Caco-2 (cell line): Measurements from ENCODE around the gene KCNIP1. TPM values are rescaled to one million over a fixed set of nuclear protein-coding genes. Genes with fewer than 3 reads are reported as not detected.

Experiments
- BruUV-seq: library from RNA; stranded (reverse); fragments of 400-500 nt; replicated peaks from 2 replicates; lab custom pipeline; 2021; lab: Mats Ljungman, UMichigan
- CTCF ChIA-PET: fragments of 300-600 bp; sonication (Branson Sonifier 250); formaldehyde crosslinking; loops from one replicate; lab custom pipeline; 2022; ENCODE audit warnings: antibody characterized with exemption; lab: Charles Lee
- POLR2A ChIA-PET: fragments of 300-600 bp; sonication (Branson Sonifier 250); formaldehyde crosslinking; loops from one replicate; lab custom pipeline; 2022; ENCODE audit warnings: antibody characterized with exemption; lab: Charles Lee
- DNase-seq, 2 experiments: peaks; one replicate each; pipeline versions ENCODE4 v3.0.0 to v3.0.0-alpha.2; 2020 to 2022
- H3K27me3 ChIP-seq: replicated peaks from 2 replicates; pipeline ENCODE4 v1.6.0; 2011; ENCODE audit warnings: low read length; ENCODE audit not compliant: control insufficient read depth, insufficient read depth
- H3K36me3 ChIP-seq: 2 replicates; pipeline ENCODE4 v1.5.1; 2011; ENCODE audit warnings: low read length; ENCODE audit not compliant: control insufficient read depth, insufficient read depth
- H3K4me1 ChIP-seq: fragments of 250-450 bp; sonication (Bioruptor Pico); 2 replicates; pipeline ENCODE4 v1.5.1; 2020; ENCODE audit warnings: mild to moderate bottlenecking
- H3K4me3 ChIP-seq: 2 replicates; pipeline ENCODE4 v1.5.1; 2011; ENCODE audit warnings: low read depth, mild to moderate bottlenecking, control low read depth, low read length
- H3K9me3 ChIP-seq: fragments of 250-450 bp; sonication (Bioruptor Pico); 2 replicates; pipeline ENCODE4 v1.5.1; 2020; ENCODE audit warnings: mild to moderate bottlenecking, moderate library complexity
- H3K27ac Mint-ChIP-seq: one replicate; pipeline ENCODE4 v1.8.0; 2022; ENCODE audit warnings: mixed read lengths; ENCODE audit not compliant: unreplicated experiment
- H3K27me3 Mint-ChIP-seq: one replicate; pipeline ENCODE4 v1.8.0; 2022; ENCODE audit warnings: mixed read lengths; ENCODE audit not compliant: insufficient read depth, unreplicated experiment
- H3K36me3 Mint-ChIP-seq: one replicate; pipeline ENCODE4 v1.8.0; 2022; ENCODE audit warnings: mild to moderate bottlenecking, mixed read lengths; ENCODE audit not compliant: insufficient read depth, unreplicated experiment
- H3K4me1 Mint-ChIP-seq: one replicate; pipeline ENCODE4 v1.8.0; 2022; ENCODE audit warnings: low read depth, mixed read lengths; ENCODE audit not compliant: unreplicated experiment
- H3K4me3 Mint-ChIP-seq: one replicate; pipeline ENCODE4 v1.8.0; 2022; ENCODE audit warnings: mild to moderate bottlenecking, moderate library complexity, mixed read lengths; ENCODE audit not compliant: unreplicated experiment
- H3K9me3 Mint-ChIP-seq: one replicate; pipeline ENCODE4 v1.8.0; 2022; ENCODE audit warnings: mixed read lengths; ENCODE audit not compliant: unreplicated experiment
- intact Hi-C: fragments of 100-400 bp; cut with micrococcal nuclease; formaldehyde crosslinking; loops from one replicate; pipeline ENCODE4 v1.10.0; 2022; ENCODE audit not compliant: unreplicated experiment
- total RNA-seq: library from RNA; stranded (reverse); gene quantifications from 2 replicates; pipeline ENCODE4 v1.2.3, GENCODE V29; 2022
- TF ChIP-seq, protein P1 (sequence below), 2 experiments: fragments of 200-600 bp in 1 of 2; IDR thresholded peaks; 1 replicate in 1 of 2; 2 replicates in 1 of 2; pipeline versions ENCODE4 v1.5.1 to v1.8.0; 2011 to 2022; ENCODE audit warnings: antibody characterized with exemption in 1 of 2, control low read depth in 1 of 2, inconsistent platforms in 1 of 2, low read depth in 1 of 2, low read length in 1 of 2, mild to moderate bottlenecking in 1 of 2, moderate library complexity in 1 of 2; ENCODE audit not compliant: insufficient read depth in 1 of 2, severe bottlenecking in 1 of 2, unreplicated experiment in 1 of 2

Gene KCNIP1
- total RNA-seq, 1 experiment from 2014 or later: not detected

DNA sequence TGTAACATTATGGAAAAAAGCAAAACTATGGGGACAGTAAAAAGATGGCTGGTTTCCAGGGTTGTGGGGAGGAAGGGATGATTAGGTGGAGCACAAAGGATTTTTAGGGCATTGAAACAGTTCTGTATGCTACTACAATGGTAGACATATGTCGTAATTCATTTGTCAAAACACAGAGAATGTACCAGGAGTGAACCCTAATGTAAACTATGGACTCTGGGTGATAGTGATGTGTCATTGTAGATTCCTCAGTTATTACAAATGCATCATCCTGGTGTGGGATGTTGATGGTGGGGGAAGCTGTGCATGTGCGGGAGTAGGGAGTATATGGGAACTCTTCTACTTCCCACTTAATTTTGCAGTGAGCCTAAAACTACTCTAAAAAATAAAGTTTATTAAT, 144.7 kb downstream of the KCNIP1 start:
- ChIA-PET POLR2A (no interaction called here), CTCF (no interaction called here)
- intact Hi-C loops: no loop called here
- H3K4me1 Mint-ChIP-seq: no peaks in the 10 kb centered on the region
- TF ChIP-seq, protein P1, sequence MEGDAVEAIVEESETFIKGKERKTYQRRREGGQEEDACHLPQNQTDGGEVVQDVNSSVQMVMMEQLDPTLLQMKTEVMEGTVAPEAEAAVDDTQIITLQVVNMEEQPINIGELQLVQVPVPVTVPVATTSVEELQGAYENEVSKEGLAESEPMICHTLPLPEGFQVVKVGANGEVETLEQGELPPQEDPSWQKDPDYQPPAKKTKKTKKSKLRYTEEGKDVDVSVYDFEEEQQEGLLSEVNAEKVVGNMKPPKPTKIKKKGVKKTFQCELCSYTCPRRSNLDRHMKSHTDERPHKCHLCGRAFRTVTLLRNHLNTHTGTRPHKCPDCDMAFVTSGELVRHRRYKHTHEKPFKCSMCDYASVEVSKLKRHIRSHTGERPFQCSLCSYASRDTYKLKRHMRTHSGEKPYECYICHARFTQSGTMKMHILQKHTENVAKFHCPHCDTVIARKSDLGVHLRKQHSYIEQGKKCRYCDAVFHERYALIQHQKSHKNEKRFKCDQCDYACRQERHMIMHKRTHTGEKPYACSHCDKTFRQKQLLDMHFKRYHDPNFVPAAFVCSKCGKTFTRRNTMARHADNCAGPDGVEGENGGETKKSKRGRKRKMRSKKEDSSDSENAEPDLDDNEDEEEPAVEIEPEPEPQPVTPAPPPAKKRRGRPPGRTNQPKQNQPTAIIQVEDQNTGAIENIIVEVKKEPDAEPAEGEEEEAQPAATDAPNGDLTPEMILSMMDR (IDR thresholded peaks at IDR 0.05; ENCODE audit: insufficient read depth in 1 of 2, low read depth in 1 of 2, low read length in 1 of 2, severe bottlenecking in 1 of 2, unreplicated experiment in 1 of 2): no peak
- no peaks in the 10 kb centered on the region for H3K36me3 Mint-ChIP-seq
- Histone ChIP-seq H3K27me3 (no peaks in the 10 kb centered on the region), H3K9me3 (no peaks in the 10 kb centered on the region), H3K4me3 (no peak overlapping the region), H3K4me1 (no peaks in the 10 kb centered on the region), H3K36me3 (no peaks in the 10 kb centered on the region)
- H3K4me3 Mint-ChIP-seq: no peak overlapping the region
- H3K27me3 Mint-ChIP-seq: peaks cover 23% of the 10 kb centered on the region
- BruUV-seq: no TSS peak
- DNase-seq: no peak
- H3K9me3 Mint-ChIP-seq: no peaks in the 10 kb centered on the region
- no peak overlapping the region for H3K27ac Mint-ChIP-seq

DNA sequence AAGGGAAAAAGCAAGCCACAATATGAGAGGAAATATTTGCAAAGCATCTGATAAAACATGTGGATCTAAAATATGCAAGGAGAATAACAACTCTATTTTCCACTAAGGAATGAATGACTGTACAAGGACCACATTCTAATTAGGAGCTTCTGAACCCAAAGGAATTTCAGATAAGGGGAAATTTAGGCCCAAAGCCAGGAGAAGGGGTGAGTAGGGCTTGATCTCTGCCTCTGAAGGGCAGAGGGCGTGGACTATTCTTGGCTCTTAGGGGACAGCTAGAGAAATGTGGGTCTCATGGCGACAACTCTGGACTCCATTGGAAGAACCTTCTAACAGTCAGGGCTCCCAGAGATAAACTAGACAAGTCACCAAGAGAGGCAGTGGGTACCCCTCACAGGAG, 147.0 kb downstream of the KCNIP1 start:
- no peak overlapping the region for H3K4me3 Mint-ChIP-seq
- ChIA-PET CTCF (no interaction called here), POLR2A (no interaction called here)
- intact Hi-C loops: no loop called here
- Histone ChIP-seq H3K9me3 (no peaks in the 10 kb centered on the region), H3K4me1 (no peaks in the 10 kb centered on the region), H3K27me3 (no peaks in the 10 kb centered on the region), H3K4me3 (no peak overlapping the region), H3K36me3 (no peaks in the 10 kb centered on the region)
- BruUV-seq: no TSS peak
- H3K36me3 Mint-ChIP-seq: no peaks in the 10 kb centered on the region
- H3K27me3 Mint-ChIP-seq: peaks cover 22% of the 10 kb centered on the region
- TF ChIP-seq, protein P1 (IDR thresholded peaks at IDR 0.05; ENCODE audit: insufficient read depth in 1 of 2, low read depth in 1 of 2, low read length in 1 of 2, severe bottlenecking in 1 of 2, unreplicated experiment in 1 of 2): no peak
- no peaks in the 10 kb centered on the region for H3K4me1 Mint-ChIP-seq
- no peaks in the 10 kb centered on the region for H3K9me3 Mint-ChIP-seq
- DNase-seq: no peak
- no peak overlapping the region for H3K27ac Mint-ChIP-seq

GRCh38 chr5:170651604-170652277, 147.9 kb downstream of the KCNIP1 start:
- no peaks in the 10 kb centered on the region for H3K9me3 ChIP-seq
- no peak for DNase-seq
- CTCF ChIA-PET: no interaction called here
- H3K4me1 ChIP-seq: no peaks in the 10 kb centered on the region
- H3K36me3 ChIP-seq: no peaks in the 10 kb centered on the region
- no peak overlapping the region for H3K4me3 ChIP-seq
- no peaks in the 10 kb centered on the region for H3K4me1 Mint-ChIP-seq
- H3K9me3 Mint-ChIP-seq: no peaks in the 10 kb centered on the region
- TF ChIP-seq, protein P1 (IDR thresholded peaks at IDR 0.05; ENCODE audit: insufficient read depth in 1 of 2, low read depth in 1 of 2, low read length in 1 of 2, severe bottlenecking in 1 of 2, unreplicated experiment in 1 of 2): no peak
- no peak overlapping the region for H3K4me3 Mint-ChIP-seq
- intact Hi-C loops: no loop called here
- H3K27me3 ChIP-seq: no peaks in the 10 kb centered on the region
- peaks cover 19% of the 10 kb centered on the region for H3K27me3 Mint-ChIP-seq
- BruUV-seq: no TSS peak
- no peak overlapping the region for H3K27ac Mint-ChIP-seq
- POLR2A ChIA-PET: no interaction called here
- no peaks in the 10 kb centered on the region for H3K36me3 Mint-ChIP-seq
